T follicular helper cell (primary cell): ENCODE data around the gene HTATIP2.
"Not testable (repeated sequence)": the region's sequence is repeated elsewhere in the genome, so short reads cannot be mapped to it uniquely, and the experiment has no call there.

Experiments used
- DNase-seq: peaks from one replicate; pipeline ENCODE4 v3.0.0-alpha.2; 2020; ENCODE audit warnings: low read depth
- total RNA-seq, 2 experiments: gene quantifications; one replicate each; lab custom pipeline; 2026; lab: John Stamatoyannopoulos, UW

HTATIP2 gene
- 53.1 to 61.4 reads per million in 2 experiments for total RNA-seq

DNA sequence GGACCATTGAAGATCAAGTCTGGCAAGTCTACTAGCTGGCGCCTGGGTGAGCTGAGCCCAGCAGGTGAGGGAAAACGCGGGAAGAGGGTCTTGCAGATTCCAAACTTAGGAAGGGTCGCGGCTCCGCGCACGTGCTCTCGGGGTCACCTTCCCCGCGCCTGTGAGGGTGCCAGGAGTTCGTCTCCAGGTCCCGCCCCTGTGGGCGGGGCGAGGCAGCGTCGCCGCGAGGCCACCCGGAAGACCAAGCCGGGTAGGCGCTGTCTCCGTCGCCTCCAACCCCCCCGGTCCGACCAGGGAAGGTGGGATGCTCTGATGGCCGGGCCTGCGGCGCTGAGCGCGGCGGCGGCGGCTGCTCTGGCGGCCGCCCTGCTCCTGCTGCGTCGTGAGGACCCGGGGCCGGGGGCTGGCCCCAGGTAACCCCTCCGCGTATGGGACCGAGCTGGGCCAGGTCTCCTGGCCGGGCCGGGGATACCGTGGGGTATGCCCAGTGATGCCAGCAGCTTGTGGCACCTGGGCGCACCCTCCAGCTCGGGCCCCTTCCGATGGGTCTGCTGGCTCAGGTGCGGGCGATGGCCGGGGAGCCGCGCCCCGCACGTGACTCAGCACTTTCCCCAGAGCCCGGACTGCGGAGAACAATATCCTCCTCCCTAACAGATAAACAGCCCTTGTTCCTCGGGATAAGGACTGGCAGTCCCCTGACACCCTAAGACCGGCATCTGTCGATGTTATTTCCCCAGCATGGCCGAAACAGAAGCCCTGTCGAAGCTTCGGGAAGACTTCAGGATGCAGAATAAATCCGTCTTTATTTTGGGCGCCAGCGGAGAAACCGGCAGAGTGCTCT, at the start of gene HTATIP2:
HTATIP2 (plus strand) TSS at position 215 of the 841 bp plus-strand sequence; CDS start at position 739, 524 bp downstream.
- DNase-seq: peak; percentile 62

DNA sequence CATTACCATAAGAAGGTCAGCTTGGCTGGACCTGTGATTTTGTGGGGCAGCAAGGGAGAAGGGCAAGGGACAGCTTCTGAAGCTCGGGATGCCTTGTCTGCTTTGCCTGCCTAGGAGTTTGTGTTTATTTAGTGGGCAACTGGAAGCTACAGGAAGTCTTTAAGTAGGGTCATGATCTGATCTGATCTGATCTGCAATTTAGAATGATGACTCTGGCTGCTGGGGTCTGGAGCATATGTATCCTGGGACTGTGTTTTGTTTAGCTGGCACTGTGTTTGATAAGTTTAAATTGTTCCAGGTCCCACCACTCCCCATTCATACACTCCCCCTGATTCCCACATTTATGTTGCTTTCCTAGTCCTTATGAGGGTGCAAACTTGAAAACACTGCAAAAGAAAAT, 47.7 kb upstream of the HTATIP2 start:
- no peak for DNase-seq

DNA sequence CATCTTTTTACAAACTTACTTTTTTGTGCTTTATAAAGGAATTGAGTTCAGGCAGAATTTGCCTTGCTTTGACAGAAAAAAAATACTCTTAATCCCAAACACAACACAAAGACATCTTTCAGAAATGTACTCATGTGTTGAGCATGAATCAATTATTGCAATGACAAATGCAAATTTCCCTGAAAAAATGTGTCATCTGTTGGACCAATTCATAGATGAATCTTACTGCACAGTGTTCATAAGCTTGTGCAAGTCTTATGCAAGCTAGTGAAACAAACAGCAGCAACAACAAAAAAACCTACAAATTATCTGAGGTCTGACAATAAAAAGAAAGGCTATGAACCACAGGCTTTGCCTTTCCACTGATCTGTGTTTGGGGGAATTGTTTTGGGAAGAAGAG, 42.3 kb upstream of the HTATIP2 start:
- DNase-seq: no peak

DNA sequence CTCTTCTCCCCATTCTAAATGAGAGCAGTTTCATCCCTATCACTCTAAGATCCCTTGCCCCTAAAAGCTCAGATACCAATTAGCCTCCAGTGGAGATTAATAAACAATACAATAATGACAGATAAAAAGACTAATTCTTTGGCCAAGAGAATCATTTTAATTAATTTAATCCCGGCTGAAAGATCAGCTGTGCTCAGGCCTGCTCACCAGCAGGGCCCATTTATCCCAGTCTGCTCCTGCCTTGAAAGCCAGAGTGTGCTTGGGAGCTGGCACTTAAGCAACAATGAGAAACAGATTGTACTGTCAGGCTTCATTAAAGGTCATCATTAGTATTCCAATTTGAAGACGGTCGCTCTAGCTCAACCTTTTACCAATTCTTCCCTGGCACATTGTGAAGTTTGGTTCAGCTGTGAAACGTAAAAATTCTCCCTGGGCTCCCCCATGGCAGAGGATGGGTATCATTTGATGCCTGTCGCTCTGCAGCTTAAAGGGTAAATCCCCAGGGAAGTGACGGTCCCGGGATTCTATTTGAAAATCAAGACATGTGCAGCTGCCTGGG, 36.1 kb upstream of the HTATIP2 start:
- DNase-seq: no peak

DNA sequence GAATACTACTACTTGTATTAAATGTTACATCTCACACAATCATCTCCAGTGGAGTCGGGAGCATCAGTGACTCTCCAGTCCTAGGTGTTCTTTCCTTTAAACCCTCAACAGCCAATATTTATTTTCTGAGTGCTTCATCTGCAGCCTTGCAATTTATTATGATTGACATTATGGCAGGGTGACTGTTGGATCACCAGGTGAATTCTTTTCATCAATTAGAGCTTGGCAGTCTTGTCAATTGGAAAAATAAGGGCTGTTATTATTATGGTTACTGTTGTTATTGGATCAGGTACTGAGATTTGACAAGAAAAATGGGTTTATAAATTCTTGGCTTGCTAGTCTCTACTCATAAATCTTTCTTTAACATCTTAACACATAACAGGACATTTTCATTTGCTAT, 27.5 kb upstream of the HTATIP2 start:
- no peak for DNase-seq

DNA sequence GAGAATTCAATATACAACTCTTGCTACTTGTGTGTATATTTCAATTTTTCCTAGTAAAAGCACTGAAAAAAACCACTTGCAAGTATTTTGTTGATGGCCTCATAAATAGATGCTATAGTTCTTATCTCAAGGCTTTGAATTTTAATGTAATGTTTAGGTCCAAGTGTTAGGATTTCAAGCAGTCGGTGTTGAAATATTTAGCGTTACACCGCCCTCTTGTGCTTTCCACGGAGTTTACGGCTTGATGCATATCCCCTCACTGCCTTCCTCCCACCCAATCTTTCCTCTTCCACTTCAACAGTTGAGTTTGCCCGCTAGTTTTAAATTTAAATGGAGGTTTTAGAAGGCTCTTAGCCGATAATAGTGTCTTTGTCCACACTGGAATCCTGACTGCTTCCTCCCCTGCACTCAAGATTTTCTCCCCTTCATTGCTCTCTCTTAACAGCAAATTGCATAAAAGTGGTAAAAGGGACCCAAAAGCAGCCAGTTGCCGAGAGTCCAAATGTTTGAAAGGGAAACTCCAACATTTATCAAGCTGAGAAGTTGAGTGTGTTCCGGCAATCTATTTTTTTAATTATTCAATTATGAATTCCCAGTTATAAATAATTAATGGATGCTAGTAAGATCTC, 25.9 kb upstream of the HTATIP2 start:
- DNase-seq: no peak

DNA sequence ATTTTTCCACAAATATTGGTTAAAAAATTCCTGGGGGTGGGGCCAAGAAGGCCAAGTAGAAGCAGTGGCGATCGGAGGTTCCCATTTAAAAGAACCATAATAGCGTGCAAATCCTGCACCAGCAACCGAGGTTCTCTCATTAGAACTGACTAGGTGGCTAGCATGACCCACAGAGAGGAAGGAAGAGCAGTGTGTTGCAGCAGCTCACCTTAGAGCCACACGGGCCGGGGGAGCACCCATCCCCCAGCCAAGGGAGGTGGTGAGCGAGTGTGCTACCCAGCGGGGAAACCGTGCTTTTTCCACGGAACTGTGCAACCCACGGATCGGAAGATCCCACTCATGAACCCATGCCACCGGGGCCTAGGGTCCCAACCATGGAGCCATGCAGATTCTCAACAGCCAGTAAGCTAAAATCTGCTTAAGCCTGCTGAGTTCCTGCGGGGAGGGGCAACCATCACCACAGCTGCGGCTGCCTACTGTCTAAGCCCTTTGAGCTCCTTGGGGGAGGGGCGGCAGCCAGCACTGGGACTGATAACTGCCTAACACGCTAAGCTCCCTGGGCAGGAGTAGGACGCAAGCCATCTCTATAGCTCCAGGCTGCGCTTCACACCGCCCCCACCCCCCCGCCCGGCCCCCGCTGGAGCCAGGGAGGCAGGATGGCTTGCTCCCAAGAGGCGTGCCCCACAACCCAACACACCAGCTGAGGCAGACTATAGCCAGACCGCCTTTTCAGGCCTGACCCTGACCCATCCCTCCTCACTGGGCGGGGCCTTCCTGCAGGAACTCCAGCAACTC, 21.0 kb upstream of the HTATIP2 start:
- DNase-seq: no peak

DNA sequence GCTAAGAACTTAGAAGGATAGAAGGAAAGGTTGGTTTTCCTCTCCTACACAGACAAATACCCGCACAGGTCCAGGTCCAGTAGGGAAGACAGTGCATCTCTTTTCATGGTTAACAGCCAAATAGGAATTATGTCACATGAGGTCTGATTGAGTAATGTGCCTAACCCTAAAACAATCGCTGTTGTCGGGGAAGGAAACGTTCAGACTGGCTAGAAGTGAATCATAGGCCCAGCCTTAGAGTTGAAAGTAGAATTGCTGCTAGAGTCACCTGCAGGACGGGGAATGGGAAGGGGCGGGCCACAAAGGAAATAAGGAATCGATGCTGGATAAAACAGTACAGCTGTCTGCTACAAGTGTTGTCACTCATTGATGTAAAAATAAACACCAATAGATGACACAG, 12.4 kb upstream of the HTATIP2 start:
- no peak for DNase-seq

DNA sequence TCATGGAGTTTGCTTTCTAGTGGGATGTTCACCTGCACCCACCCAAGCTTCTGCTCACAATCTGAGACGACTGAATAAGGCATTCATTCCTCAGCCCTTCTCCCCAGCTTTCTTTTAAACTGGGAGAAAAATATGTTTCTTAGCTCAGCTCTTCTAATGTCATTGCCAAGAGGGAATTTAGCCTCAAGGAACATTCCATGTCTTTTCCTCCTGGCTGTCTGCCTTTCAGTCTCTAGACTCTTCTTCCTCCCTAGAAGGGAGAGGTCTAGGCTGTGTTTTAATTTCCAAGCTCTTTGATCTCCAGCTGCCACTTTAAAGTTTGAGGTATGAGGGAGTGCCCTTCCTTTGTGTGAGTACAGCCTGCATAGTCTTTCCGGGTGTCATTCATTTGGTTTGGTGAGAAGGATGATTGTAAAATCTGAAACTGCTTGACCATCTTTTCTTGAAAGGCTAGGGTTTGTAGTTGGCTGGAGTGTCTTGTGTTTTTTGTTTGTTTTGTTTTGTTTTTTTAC, 11.7 kb upstream of the HTATIP2 start:
- no peak for DNase-seq

DNA sequence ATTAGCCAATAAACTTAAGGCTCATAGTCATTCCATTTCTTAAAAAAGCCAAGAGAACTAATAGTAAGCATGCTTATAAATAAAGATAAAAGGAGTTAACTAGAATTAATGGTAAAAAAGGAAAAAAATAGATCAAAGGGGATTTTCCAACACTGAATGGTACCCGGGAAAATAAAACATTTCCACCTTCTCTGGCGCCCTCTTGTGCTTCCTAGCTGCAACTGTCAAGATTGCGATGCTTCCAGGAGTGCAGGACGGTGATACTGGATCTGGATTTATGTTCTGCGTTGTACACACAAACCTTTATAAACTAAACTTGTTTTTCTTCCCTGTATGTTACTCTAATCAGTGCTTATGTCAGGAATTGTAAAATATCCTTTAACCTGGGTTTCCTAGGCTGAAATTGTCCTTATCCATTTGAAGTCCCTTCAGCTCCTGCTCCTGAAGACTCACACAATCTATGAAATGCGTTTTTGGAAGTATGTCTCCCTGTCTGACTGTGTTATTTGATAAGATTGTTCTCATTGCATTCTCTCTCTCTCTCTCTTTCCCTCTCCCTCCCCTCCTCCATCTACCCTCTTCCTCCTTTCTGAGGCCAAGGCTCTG, 9.6 kb upstream of the HTATIP2 start:
- DNase-seq: no peak

DNA sequence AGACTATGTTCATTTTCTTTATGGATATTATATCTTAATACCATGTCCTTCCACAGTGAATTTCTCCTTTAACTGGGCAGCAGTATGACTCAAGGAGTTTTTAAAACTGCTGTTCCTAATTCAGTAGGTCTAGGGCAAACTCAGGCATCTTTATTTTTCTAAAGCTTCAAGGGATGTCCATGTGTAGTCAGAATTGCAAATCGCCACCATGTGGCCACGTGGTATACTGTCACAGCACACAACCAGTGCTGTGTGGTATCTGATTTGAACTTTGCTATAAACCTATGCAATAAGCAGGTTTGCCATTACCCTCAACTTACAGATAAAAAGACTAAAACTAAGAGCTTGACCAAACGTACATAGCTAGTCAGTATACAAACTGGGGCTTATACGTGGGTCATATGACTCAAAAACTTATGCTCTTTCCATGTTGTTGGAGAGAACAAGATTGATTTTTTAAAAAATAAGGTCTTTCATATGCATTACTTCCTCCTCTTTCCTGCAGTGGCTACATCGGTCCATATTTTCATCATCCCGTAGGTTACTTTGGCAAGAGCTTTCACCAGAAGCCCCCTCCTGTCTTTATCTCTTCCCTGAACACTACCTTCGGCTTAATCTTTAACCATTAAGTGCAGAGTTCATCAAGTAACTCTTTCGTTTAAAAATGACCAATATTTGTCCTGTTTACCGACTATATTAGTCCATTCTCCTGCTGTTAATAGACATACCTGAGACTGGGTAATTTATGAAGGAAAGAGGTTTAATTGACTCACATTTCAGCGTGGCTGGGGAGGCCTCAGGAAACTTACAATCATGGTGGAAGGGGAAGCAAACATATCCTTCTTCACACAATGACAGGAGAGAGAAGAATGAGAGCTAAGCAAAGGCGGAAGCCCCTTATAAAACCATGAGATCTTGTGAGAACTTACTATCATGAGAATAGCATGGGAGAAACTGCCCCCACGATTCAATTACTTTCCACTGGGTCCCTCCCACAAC, 8.0 kb upstream of the HTATIP2 start:
- DNase-seq: peak; percentile 18

DNA sequence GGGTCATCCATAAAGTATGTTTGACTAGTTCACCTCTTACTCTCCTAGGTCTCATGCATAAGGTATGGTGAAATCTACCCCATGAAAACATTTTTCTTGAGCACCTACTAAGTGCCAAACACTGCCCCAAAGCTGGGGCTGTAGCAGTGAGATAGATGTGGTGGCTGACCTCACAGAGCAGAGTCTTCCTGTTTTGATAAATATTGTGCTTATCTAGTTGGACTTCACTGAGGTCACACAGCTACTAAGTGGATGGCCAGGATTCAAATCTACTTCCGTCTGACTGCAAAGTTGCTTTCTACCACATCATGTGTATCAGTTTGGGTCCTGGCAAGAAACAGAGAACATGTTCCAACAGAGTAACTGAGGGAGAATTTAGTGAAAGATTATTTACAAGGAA, 6.4 kb upstream of the HTATIP2 start:
- no peak for DNase-seq

DNA sequence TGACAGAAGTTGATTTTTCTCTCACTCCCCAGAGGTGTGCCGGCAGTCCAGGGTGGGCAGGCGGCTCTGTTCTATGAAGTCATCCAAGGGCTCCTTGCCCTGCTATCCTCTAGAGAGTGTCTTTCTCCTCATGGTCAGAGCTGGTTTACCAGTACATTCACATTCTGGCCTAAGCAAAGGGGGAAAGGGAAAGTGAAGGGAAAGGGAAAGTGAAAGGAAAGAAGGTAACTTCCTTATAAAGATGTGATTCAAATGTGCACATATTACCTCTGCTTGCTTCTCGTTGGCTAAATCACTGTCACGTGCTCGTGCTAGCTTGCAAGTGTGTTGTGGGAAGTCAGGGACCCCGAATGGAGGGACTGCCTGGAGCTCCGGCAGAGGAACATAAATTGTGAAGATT, 2.9 kb upstream of the HTATIP2 start:
- peak; percentile 21 for DNase-seq

DNA sequence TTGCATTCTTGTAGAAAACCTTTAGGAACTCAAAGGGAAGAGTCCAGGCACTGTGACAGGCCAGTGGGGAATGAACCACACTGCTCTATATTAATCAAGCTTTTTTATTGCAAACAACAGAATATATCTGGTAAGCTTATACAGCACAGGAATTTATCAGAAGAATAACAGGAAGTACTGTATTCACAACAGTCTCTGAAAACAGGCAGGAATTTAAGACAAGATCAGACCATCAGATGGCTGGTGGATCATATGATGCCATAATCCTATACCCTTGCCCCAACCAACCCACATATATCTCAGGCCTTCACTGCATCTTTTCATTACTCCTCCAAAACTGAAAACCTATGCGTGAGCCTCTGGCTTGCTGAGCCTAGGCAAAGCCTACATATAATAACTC, 1.0 kb upstream of the HTATIP2 start:
- DNase-seq: no peak

DNA sequence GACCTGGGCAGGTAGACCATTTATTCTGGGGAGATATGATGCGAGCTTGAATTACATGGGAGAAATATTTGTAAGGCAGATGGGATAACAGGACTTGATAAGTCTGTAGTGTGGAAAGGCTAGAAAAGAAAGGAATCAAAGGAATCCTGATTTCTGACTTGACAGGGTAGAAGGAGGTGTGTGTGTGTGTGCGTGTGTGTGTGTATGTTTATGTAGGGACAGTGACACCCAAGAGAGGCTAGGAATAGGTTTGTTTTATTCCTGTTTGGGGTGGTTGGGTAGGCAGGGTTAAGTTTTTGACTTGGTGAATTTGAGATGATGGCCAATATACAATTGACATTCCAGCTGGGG, 390 bp upstream of the HTATIP2 start:
- DNase-seq: no peak

DNA sequence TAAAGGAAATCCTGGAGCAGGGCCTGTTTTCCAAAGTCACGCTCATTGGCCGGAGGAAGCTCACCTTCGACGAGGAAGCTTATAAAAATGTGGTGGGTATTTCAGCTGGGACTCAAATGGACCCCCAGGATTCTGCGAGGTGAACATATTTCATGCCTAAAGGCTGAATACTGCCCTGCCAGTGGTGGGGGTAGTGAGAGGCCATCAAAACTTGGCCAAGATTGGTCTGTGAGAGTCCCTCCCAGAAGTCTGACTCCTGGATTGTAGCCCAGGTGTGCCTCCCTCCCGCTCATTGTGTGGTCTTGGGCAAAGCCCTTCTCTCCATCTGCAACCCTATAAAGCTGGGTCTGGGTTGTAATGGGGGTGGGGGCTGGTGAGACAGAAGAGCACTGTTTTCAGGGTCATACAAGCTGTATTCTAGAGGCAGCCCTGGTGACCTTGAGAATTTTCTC, 853 bp downstream of the HTATIP2 start:
- no peak for DNase-seq

DNA sequence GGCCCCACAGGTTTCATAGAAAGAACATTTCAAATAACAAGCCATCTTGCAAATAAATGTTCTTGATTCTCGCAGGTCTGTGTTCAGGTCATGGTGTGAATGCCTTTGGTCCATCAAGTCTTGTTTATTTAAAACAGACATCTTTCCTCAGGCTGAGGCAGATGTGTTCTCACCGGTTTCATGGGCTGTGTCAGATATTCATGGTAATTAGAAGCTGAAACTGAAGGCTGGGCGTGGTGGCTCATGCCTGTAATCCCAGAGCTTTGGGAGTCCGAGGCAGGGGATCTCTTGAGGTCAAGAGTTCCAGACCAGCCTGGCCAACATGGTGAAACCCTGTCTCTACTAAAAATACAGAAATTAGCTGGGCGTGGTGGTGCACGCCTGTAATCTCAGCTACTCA, 2.0 kb downstream of the HTATIP2 start:
- DNase-seq: not testable (repeated sequence)

DNA sequence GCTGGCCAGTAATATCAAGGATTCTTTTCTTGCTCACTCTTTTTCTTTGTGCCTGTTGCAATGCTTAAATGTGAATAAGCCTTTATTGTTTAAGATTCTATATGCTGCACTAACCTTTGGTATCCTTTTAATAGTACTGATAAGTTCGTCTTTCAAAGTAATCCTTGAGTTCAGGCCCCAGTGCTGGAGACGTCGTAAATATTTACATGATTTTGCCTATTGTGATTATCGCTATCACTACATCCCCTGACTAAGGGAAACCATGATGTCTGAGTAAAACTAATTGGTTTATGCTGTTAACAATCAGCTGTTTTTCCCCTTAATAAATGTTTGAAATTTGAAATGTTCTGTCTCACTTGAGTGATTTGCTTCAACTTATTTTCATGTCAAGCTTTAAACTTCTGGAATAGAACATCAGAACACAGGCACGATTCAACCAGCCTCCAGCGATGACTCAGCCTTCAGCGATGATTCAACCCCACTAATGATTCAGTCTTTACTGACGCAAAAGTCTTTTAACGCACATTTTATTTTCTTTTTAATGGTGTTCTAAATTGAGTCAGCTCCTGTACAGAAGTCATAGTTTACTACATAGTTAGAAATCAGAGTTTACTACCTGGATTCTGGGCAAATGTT, 3.9 kb downstream of the HTATIP2 start:
- no peak for DNase-seq

DNA sequence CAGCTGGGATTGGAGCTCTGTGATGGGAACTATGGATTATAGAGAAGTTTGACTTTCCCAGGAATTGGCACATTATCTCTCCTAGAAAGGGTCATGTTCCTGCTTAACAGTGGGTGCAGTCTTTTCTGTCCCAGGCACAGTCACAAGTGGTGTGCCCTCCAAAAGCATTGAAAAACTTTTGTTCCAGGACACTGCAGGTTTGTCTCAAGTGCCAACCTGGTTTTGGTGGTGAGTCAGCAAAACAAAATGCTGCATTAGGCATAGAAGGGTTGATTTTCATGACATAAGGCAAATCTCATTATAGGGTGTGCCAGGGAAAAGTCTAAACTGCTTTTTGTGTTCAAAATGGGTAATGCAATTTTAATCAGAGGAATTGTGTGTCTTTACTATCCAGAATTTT, 4.9 kb downstream of the HTATIP2 start:
- DNase-seq: no peak

DNA sequence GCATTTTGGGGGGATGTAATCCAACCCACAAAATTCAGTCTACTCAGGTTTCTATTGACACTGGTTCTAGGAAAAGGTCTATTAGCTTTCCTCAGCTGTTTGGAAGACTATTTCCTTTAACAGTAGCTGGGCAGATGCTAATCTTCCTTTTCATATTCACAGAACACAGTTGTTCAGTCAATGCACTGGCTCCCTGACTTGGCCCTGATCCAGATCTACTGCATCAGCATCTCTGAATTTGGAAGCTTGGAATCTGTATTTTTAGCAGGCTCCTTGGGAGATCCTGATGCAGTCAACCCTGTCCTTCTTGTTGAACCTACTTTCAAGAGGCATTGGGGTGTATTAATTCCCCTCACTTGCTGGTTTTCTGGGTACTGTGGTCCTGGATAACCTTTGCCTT, 6.3 kb downstream of the HTATIP2 start:
- DNase-seq: no peak
